RPMI8226 (cell line): ENCODE results near the gene ARHGDIA.

ENCODE experiments used
- DNase-seq: peaks from one replicate; pipeline ENCODE4 v3.0.0-alpha.2; 2015

ARHGDIA gene

DNA sequence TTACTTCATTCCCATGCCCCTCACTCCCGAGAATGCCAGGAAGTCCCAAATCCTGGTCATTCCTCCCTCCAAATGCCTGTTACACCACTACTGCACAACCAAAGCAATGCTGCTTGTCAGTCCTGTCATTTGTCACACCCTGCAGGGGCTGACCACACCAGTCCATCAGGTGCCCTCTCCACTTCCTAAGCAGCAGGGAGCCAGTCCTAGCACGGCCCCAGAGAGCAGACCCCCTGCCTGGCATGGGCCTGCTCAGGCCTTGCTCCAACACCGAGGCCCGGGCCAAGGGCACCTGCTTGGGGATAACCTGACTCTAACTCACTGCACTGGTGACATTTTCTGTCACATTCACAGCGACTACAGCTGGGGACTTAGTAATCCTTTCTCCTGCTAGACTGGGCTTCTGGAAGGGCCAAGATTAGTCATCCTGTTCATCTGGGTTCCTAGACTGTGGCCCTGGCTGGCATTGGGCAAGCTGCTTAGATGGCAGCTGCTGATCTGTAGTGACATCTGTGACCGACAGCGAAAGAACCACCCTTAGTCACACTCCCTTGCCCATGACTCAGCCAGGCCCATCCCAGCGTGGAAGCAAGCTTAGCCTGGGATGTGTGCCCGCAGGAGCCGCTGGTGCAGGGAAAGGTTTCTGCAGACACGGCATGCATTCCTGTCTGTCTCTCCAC, 14.9 kb upstream of the ARHGDIA start:
- no peak for DNase-seq

DNA sequence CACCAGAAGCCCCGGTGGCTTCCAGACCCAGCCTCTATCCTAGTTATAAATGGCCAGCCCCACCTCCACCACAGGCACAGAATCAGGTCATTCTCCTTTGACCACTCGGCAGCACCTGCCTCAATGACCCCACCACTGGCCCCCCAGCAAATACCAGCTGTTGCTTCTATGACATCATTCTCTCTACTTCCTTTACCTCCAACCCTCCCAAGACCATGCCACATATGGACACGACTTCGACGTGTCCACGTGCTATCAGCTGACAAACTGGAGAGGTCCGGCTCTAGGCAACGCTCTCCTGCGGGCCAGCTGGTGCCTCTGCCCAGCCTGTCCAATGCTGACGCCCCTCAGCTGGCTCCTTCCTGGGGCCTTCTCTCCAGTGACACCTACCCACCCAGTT, 14.3 kb upstream of the ARHGDIA start:
- DNase-seq = no peak

- no peak for DNase-seq
Measured at GRCh38 chr17:81884968-81885367, 13.8 kb upstream of the ARHGDIA start.

DNA sequence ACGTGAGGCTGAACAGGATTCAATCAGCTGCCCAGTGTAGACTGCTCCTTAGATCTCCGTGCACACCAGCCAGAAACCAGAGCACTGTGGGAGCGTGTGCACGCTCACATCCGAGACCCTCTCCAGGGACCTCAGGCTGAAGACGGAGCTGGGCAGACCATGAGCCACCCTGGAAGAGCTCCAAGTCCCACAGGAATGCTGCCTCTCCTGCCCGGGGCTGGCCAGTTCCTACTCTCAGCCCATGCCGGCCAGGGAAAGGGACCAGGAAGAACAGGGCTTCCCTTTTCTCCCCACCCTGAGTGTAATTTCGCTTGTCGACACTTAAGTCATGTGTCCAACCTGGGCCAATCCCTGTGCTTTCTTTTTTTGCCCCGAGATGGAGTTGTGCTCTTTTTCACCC, 13.4 kb upstream of the ARHGDIA start:
- no peak for DNase-seq

- no peak for DNase-seq
Measured at GRCh38 chr17:81879121-81879520, 8.0 kb upstream of the ARHGDIA start.

DNA sequence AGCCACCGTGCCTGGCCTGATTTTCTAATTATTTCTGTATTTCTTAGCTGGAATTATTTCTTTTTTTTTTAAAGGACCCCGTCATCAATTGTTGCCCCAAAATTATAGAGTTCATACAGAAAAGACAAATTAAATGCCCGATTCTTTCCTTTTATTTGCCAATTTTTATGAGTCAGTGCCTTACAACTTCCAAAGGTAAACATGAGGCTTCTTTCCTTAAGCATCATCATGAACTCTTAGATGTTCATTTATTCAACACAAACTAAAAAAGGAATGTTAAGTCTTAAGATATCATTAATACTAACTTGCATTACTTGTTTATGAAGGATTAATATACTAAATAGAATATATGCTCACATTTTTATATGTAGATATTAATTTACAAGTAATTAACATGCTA, 7.2 kb upstream of the ARHGDIA start:
- no peak for DNase-seq

GRCh38 chr17:81877569-81877968, 6.4 kb upstream of the ARHGDIA start:
- no peak for DNase-seq

DNA sequence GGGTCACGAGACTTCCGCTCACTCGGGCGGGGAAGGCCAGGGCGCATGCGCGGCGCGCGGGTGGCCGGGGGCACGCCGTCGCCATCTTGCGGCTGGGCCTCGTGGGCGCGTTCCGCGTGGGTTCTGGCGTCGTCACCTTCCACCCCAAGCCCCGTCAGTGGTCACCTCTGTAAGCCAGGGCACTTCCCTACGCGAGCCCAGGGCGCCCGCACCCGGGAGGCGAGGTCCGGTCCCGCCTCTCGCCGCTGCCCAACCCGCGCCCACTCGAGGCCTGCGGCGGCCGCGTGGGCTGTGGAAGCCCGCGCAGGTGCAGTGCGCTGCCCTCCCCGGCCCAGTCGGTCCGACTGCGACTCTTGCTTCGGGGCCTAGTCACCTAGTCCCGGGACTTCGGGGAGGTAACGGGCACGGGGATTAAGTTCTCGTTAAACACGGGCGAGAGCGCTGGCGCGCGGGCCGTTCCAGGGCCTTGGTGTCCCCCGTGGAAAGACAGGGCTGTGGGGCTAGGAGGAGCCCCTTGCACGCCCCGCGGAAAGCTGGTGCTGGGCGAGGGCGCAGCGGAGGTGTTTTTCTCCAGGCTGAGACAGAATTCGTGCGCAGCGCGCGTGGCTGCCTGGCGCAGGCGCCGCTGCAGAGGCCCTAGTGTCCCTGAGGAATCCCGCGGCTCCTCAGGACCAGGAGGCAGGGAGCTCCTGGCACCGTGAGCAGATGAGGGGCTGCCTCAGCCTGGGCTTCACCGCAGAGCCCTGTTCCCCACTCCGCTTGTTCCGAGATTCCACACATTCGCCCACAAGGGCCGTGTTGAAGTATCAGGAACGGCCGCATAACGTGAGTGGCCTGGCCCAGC, 472 bp upstream of the ARHGDIA start:
- DNase-seq = peak; percentile 94

DNA sequence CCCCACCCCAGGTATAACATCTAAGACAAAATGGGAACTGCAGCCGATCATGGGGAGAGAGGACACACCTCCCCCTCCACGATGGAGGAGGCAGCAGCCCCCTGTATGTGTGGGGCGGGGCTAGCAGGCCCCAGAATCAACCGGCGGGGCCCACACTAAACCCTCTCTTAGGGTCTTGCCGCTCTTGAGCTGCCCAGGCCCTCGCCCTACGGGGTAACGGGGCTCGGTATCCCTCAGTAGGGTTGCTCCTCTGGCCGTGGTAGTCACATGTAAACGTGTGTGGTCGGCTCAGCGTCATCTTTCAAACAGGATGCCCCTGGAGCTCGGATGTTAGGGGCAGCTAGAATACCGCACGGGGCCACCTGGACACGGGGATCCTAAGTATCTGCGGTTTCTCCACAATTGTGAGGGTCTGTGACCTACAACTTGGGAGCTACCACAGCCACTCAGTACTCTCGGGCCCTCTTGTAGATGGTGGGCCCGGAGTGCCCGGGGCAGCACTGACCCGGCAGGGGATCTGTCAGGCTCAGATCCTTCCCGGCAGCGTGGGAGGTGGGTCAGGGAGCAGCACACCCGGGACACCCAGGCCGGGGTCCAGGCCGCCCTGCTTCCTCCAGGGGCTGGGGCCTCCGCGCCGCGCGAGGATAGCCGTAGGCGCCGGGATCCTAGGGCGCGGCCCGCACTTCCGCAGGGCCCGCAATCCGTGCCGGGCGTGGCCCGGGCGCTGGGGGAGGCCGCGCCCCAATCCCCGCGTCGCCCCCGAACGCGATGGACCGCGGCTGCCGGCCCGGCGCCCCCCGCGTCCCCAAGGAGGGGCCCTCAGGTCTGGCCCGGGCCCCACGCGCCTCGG, 781 bp downstream of the ARHGDIA start:
- peak; percentile 57 for DNase-seq

- DNase-seq = peak; percentile 45
Measured at GRCh38 chr17:81869221-81870130, 1.7 kb downstream of the ARHGDIA start.

GRCh38 chr17:81868674-81869220, 2.4 kb downstream of the ARHGDIA start:
- peak; percentile 47 for DNase-seq

- DNase-seq = peak; percentile 43
Measured at GRCh38 chr17:81867991-81868673, 3.0 kb downstream of the ARHGDIA start.

DNA sequence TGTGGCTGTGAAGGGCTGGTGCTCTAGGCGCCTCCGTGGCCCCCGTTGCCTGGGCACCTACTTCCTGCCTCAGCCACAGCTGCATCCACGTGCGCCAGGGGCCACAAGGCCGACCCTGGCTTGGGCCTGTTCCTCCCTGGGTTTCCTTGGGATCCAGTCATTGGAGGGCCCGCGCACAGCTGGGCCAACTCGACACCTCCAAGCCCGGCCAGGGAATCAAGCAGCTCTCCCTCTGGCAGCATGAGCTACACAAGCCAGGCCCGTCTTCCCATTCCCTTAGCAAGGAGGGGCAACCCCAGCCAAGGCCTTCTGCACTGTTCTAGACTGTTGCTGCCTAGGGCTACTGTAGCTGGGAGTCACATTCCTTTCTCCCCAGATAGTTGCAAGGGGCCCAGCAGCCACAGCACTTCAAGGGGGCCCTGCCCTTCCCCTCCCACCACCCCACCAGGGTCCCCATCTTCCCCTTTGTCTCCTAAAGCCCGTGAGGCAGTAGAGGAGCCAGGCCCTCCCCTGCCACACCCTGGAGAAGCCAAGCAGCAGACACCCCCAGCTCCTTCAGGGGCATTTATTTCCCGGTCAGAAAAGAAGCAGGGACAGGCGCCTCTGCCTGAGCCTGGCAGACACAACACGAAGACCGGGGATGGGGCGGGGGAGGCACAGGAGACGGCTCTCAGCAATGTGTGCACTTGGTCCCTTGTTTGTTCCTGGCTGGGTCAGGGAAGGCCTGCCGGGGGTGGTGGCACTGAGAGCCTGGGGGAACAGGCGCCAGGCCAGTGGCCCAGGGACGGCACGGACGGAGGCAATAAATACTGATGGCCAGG, 3.8 kb downstream of the ARHGDIA start:
- peak; percentile 43 for DNase-seq

GRCh38 chr17:81866440-81867169, 4.5 kb downstream of the ARHGDIA start:
- DNase-seq = no peak

- peak; percentile 90 for DNase-seq
Measured at GRCh38 chr17:81865733-81866439, 5.3 kb downstream of the ARHGDIA start.

- DNase-seq = no peak
Measured at GRCh38 chr17:81865358-81865732, 5.8 kb downstream of the ARHGDIA start.

GRCh38 chr17:81863833-81864768, 7.0 kb downstream of the ARHGDIA start:
- DNase-seq = peak; percentile 55

- DNase-seq = no peak
Measured at GRCh38 chr17:81863123-81863675, 7.9 kb downstream of the ARHGDIA start.
